Omental fat pad (tissue), 4 donors: ENCODE data around the gene IL4I1. TPM values are rescaled to one million over a fixed set of nuclear protein-coding genes. Genes with fewer than 3 reads are reported as not detected.

Experiments used
- ATAC-seq: fragments of 150-250 bp; one replicate; pipeline ENCODE4 v1.9.1; 2016; ENCODE audit warnings: mild to moderate bottlenecking, moderate library complexity; ENCODE audit not compliant: low FRiP score
- DNase-seq: peaks from one replicate; pipeline ENCODE4 v3.0.0-alpha.2; 2019; ENCODE audit warnings: low spot score
- total RNA-seq, 4 donors: library from RNA; depleted of rRNA; stranded (reverse); fragments of >200 nt; gene quantifications; one replicate each; pipeline ENCODE4 v1.1.0, GENCODE V29; 2016
- TF ChIP-seq, protein P1 (sequence below), 3 donors: fragments of 450-650 bp; IDR thresholded peaks; one replicate each; pipeline ENCODE4 v1.5.1; 2016 to 2017; ENCODE audit warnings: antibody characterized with exemption in 3 of 3, mild to moderate bottlenecking in 3 of 3, moderate library complexity in 2 of 3

The IL4I1 gene
- total RNA-seq, 4 donors from 2014 or later, result 0.56 to 5.5 (median 1.5) TPM; not detected in 1

- TF ChIP-seq, protein P1, sequence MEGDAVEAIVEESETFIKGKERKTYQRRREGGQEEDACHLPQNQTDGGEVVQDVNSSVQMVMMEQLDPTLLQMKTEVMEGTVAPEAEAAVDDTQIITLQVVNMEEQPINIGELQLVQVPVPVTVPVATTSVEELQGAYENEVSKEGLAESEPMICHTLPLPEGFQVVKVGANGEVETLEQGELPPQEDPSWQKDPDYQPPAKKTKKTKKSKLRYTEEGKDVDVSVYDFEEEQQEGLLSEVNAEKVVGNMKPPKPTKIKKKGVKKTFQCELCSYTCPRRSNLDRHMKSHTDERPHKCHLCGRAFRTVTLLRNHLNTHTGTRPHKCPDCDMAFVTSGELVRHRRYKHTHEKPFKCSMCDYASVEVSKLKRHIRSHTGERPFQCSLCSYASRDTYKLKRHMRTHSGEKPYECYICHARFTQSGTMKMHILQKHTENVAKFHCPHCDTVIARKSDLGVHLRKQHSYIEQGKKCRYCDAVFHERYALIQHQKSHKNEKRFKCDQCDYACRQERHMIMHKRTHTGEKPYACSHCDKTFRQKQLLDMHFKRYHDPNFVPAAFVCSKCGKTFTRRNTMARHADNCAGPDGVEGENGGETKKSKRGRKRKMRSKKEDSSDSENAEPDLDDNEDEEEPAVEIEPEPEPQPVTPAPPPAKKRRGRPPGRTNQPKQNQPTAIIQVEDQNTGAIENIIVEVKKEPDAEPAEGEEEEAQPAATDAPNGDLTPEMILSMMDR (IDR thresholded peaks at IDR 0.05), result no peak
- ATAC-seq (no peak), DNase-seq (no peak)
Measured at GRCh38 chr19:49888510-49888824, 8.2 kb downstream of the IL4I1 start.

DNA sequence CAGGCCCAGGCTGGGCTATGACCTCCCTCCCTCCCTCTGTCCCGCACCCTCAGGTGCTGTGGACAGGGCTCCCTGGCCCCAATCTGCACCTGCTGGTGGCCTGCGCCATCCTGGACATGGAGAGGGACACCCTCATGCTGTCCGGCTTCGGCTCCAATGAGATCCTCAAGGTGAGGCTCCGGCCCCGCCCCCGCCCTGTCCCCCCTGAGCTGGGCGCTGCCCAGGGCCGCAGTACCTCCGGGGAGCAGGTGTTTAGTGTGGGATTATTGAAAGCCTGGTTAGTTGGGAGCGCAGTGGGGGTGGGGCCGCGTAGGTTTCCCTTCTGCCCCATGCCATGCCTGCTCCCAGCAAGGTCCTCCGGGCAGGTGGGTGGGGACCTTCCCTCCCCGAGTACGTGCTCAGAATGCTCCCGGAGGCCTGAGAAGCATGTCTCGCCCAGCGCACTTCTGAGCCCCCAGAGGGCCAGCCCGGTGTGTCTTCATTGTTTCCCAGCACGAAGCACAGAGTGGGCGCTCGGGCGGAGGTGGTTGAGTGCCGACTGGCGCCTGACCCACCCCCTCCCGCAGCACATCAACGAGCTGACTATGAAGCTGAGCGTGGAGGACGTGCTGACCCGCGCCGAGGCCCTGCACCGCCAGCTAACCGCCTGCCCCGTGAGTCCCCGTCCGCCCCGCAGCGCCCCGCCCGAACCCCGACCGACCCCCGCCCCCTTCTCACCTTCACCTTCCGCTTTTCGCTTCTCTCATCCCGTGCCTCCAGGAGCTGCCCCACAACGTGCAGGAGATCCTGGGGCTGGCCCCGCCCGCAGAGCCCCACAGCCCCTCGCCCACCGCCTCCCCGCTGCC lies 8.8 kb downstream of the IL4I1 start:
- DNase-seq (no peak), ATAC-seq (no peak)
- TF ChIP-seq, protein P1 (IDR thresholded peaks at IDR 0.05), result no peak

GRCh38 chr19:49887037-49887664 lies 9.5 kb downstream of the IL4I1 start:
- DNase-seq, result no peak
- TF ChIP-seq, protein P1 (IDR thresholded peaks at IDR 0.05), result no peak
- ATAC-seq, result no peak

GRCh38 chr19:49884760-49885159 lies 11.9 kb downstream of the IL4I1 start:
- DNase-seq (no peak), ATAC-seq (no peak)
- TF ChIP-seq, protein P1 (IDR thresholded peaks at IDR 0.05), result no peak

DNA sequence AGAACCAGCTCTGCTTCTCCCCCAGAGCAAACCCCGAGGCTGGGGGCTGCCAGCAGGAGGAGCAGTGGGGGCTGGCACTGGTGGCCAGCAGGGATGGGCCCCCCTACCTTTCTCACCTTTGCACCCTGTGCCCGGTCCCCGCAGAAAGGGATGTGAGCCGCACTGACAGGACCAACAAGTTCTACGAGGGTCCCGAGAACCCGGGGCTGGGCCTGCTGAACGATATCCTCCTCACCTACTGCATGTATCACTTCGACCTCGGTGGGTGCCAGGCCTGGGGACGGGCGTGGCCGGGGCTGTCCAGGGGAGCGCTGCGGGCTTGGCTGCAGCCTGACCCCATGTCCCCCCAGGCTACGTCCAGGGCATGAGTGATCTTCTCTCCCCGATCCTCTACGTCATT lies 12.6 kb downstream of the IL4I1 start:
- TF ChIP-seq, protein P1 (IDR thresholded peaks at IDR 0.05), result no peak

GRCh38 chr19:49883094-49883493 lies 13.6 kb downstream of the IL4I1 start:
- TF ChIP-seq, protein P1 (IDR thresholded peaks at IDR 0.05), result no peak
- ATAC-seq (no peak), DNase-seq (no peak)

More for the DNA sequence above, 12.6 kb downstream of the IL4I1 start:
- ATAC-seq (no peak), DNase-seq (no peak)

GRCh38 chr19:49882643-49883042 lies 14.0 kb downstream of the IL4I1 start:
- ATAC-seq (no peak), DNase-seq (no peak)
- TF ChIP-seq, protein P1 (IDR thresholded peaks at IDR 0.05), result no peak
